GM12878 (cell line): ENCODE results near the gene TCTN1. TPM values are rescaled to one million over a fixed set of nuclear protein-coding genes. Genes with fewer than 3 reads are reported as not detected.

Experiments
- CUX1 ChIP-seq: IDR thresholded peaks from 2 replicates; pipeline ENCODE4 v1.6.1; 2012; ENCODE audit warnings: improper control_type of control experiment, low read depth, low read length; ENCODE audit not compliant: insufficient replicate concordance
- LARP7 ChIP-seq: fragments of 450-650 bp; IDR thresholded peaks from 2 replicates; pipeline ENCODE4 v1.6.1; 2017; ENCODE audit warnings: mild to moderate bottlenecking
- MEF2A ChIP-seq: IDR thresholded peaks from 2 replicates; pipeline ENCODE4 v1.6.1; 2011; ENCODE audit warnings: low read depth, mild to moderate bottlenecking, low read length, moderate library complexity; ENCODE audit not compliant: insufficient read depth
- MEF2B ChIP-seq: fragments of 450-650 bp; IDR thresholded peaks from 2 replicates; pipeline ENCODE4 v1.6.1; 2018; ENCODE audit warnings: mild to moderate bottlenecking, moderate library complexity; ENCODE audit not compliant: partially characterized antibody, poor library complexity, severe bottlenecking
- NBN ChIP-seq: fragments of 450-650 bp; IDR thresholded peaks from 2 replicates; pipeline ENCODE4 v1.6.1; 2016
- NFYA ChIP-seq: IDR thresholded peaks from 2 replicates; pipeline ENCODE4 v1.6.1; 2011; ENCODE audit warnings: low read depth, mild to moderate bottlenecking, low read length, improper control_type of control experiment, borderline replicate concordance
- POU2F2 ChIP-seq: IDR thresholded peaks from 3 replicates; pipeline ENCODE4 v1.6.1; 2011; ENCODE audit warnings: low read depth, mild to moderate bottlenecking, low read length, borderline replicate concordance
- RB1 ChIP-seq: fragments of 450-650 bp; formaldehyde crosslinking; IDR thresholded peaks from 2 replicates; pipeline ENCODE4 v1.6.1; 2017; ENCODE audit warnings: mild to moderate bottlenecking, borderline replicate concordance
- RCOR1 ChIP-seq: conservative IDR thresholded peaks from 2 replicates; pipeline ENCODE4 v1.6.1; 2012; ENCODE audit warnings: low read depth, low read length, improper control_type of control experiment
- SMAD5 ChIP-seq: IDR thresholded peaks from 2 replicates; pipeline ENCODE4 v1.6.1; 2016; ENCODE audit warnings: antibody characterized with exemption, low read depth
- SMC3 ChIP-seq: IDR thresholded peaks from 2 replicates; pipeline ENCODE4 v1.6.1; 2011; ENCODE audit warnings: low read length, improper control_type of control experiment, borderline replicate concordance
- ZBTB4 ChIP-seq: fragments of 450-650 bp; formaldehyde crosslinking; IDR thresholded peaks from 2 replicates; pipeline ENCODE4 v1.4.0; 2022; ENCODE audit warnings: mild to moderate bottlenecking, moderate library complexity
- ZZZ3 ChIP-seq: IDR thresholded peaks from 2 replicates; pipeline ENCODE4 v1.6.1; 2011; ENCODE audit warnings: low read depth; ENCODE audit not compliant: control insufficient read depth, insufficient read length
- polyA plus RNA-seq, 11 experiments: library from polyadenylated mRNA; depleted of rRNA in 4 of 11; unstranded in 6 of 11; stranded (reverse) in 5 of 11; fragments of >200 nt; fragmentation: Nextera tagmentation in 4 of 11; fragmentation: Illumina TruSeq in 1 of 11; extraction: Ambion mirVana in 4 of 11; extraction: Trizol in 1 of 11; gene quantifications; 1 replicate in 1 of 11; 2 replicates in 10 of 11; pipeline versions ENCODE4 v1.2.1 to v1.2.3, GENCODE V29; 2011 to 2016; ENCODE audit warnings: inconsistent platforms in 2 of 11, missing spikeins in 2 of 11, low read depth in 1 of 11
- total RNA-seq, 4 experiments: library from RNA; depleted of rRNA in 3 of 4; stranded (reverse); fragments of >200 nt in 3 of 4; fragmentation: Illumina TruSeq in 1 of 4; extraction: Trizol in 1 of 4; gene quantifications; 2 replicates each; pipeline versions ENCODE4 v1.2.1 to v1.2.3, GENCODE V29; 2013 to 2021
- TF ChIP-seq, protein P1 (sequence below): fragments of 450-650 bp; formaldehyde crosslinking; IDR thresholded peaks from 2 replicates; pipeline ENCODE4 v1.4.0; 2020; ENCODE audit warnings: mild to moderate bottlenecking, moderate library complexity

The TCTN1 gene
- total and polyA plus RNA-seq, 10 of the 15 experiments (the other 5 are each of a cell fraction or from before 2014, with no cell fraction given), result 8.8 to 23.5 (median 15.3) TPM

DNA sequence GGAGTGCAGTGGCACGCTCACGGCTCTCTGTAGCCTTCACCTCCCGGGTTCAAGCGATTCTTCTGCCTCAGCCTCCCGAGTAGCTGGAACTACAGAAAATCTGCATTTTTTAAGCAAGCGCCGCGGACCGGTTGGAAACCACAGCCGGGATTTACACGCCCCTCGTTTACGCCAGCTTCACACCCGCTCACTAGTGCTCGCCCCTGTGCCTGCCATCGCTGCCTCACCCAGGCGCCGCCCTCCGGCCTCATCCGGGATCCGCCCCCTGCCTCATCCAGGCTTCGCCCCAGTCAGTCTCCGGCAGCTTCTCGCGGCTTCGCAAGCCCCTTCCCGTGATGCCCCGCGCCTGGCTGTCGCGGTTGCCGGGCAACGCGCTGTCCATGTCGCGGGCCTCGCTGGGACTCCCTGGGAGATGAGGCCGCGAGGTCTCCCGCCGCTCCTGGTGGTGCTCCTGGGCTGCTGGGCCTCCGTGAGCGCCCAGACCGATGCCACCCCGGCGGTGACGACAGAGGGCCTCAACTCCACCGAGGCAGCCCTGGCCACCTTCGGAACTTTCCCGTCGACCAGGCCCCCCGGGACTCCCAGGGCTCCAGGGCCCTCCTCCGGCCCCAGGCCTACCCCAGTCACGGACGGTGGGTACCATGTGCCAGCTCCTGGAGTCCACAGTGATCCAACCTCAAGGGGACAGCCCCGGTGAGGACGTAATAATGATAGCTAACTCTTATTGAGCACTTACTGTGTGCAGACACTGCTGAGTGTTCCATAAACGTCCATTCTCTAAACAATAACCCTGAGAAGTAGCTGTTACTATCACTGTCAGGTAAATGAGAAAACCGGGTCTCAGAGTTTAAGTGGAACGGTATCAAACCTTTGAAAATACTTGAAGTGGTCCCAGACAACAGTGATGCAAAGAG, at the start of gene TCTN1 (continued):
- TF ChIP-seq CUX1 (no peak), SMAD5 (peak; percentile 70; the same call in 1 of the 2 replicates), ZBTB4 (no peak), RB1 (no peak; the same call in 1 of the 2 replicates), MEF2B (peak; percentile 63), LARP7 (peak; percentile 81; the same call in 1 of the 2 replicates), ZZZ3 (no peak), MEF2A (no peak), SMC3 (0 out of 2 replicates have a peak, but pooled peaks have one; percentile 4), NBN (peak; percentile 78; the same call in 1 of the 2 replicates), RCOR1 (0 out of 2 replicates have a peak, but pooled peaks have one; percentile 53), NFYA (no peak), POU2F2 (peak; percentile 13; the same call in 1 of the 3 replicates)
- TF ChIP-seq, protein P1, sequence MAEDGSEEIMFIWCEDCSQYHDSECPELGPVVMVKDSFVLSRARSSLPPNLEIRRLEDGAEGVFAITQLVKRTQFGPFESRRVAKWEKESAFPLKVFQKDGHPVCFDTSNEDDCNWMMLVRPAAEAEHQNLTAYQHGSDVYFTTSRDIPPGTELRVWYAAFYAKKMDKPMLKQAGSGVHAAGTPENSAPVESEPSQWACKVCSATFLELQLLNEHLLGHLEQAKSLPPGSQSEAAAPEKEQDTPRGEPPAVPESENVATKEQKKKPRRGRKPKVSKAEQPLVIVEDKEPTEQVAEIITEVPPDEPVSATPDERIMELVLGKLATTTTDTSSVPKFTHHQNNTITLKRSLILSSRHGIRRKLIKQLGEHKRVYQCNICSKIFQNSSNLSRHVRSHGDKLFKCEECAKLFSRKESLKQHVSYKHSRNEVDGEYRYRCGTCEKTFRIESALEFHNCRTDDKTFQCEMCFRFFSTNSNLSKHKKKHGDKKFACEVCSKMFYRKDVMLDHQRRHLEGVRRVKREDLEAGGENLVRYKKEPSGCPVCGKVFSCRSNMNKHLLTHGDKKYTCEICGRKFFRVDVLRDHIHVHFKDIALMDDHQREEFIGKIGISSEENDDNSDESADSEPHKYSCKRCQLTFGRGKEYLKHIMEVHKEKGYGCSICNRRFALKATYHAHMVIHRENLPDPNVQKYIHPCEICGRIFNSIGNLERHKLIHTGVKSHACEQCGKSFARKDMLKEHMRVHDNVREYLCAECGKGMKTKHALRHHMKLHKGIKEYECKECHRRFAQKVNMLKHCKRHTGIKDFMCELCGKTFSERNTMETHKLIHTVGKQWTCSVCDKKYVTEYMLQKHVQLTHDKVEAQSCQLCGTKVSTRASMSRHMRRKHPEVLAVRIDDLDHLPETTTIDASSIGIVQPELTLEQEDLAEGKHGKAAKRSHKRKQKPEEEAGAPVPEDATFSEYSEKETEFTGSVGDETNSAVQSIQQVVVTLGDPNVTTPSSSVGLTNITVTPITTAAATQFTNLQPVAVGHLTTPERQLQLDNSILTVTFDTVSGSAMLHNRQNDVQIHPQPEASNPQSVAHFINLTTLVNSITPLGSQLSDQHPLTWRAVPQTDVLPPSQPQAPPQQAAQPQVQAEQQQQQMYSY (CRISPR knock-in tag), result no peak
